GM12891 (cell line): ENCODE results near the gene NOTCH1.

Source experiments
- POLR2AphosphoS5 ChIP-seq: IDR thresholded peaks from 2 replicates; pipeline ENCODE4 v1.6.1; 2011; ENCODE audit warnings: low read depth, low read length, control low read depth
- TAF1 ChIP-seq: IDR thresholded peaks from 2 replicates; pipeline ENCODE4 v1.6.1; 2011; ENCODE audit warnings: low read depth, low read length, control low read depth

- no peak for TF ChIP-seq TAF1
- no peak for TF ChIP-seq POLR2AphosphoS5
Measured at GRCh38 chr9:136533775-136534157, 12.1 kb downstream of the NOTCH1 start.
